Subcutaneous abdominal adipose tissue (tissue), 5 donors: Measurements from ENCODE around the gene SRGAP2C.
"Not testable (repeated sequence)": the region's sequence is repeated elsewhere in the genome, so short reads cannot be mapped to it uniquely, and the experiment has no call there.

Source experiments
- H3K27ac ChIP-seq: one replicate; pipeline ENCODE4 v1.7.0; 2013; ENCODE audit warnings: low read depth, mild to moderate bottlenecking, inconsistent platforms, low read length, moderate library complexity
- H3K27me3 ChIP-seq, 5 donors: one replicate each; pipeline ENCODE4 v1.7.0; 2013; ENCODE audit warnings: low read length in 5 of 5, inconsistent platforms in 1 of 5; ENCODE audit not compliant: control insufficient read depth in 5 of 5, insufficient read depth in 4 of 5
- H3K36me3 ChIP-seq, 5 donors: one replicate each; pipeline ENCODE4 v1.7.0; 2013; ENCODE audit warnings: low read length in 5 of 5; ENCODE audit not compliant: control insufficient read depth in 5 of 5, insufficient read depth in 5 of 5
- H3K4me1 ChIP-seq, 5 donors: one replicate each; pipeline ENCODE4 v1.7.0; 2013; ENCODE audit warnings: low read length in 5 of 5, mild to moderate bottlenecking in 3 of 5, moderate library complexity in 1 of 5; ENCODE audit not compliant: control insufficient read depth in 5 of 5, insufficient read depth in 5 of 5
- H3K4me3 ChIP-seq, 5 donors: one replicate each; pipeline ENCODE4 v1.7.0; 2013; ENCODE audit warnings: low read length in 5 of 5, low read depth in 1 of 5
- H3K9ac ChIP-seq, 5 donors: one replicate each; pipeline ENCODE4 v1.7.0; 2013; ENCODE audit warnings: low read length in 5 of 5, mild to moderate bottlenecking in 4 of 5, moderate library complexity in 3 of 5
- H3K9me3 ChIP-seq, 5 donors: one replicate each; pipeline ENCODE4 v1.7.0; 2013; ENCODE audit warnings: low read length in 5 of 5; ENCODE audit not compliant: control insufficient read depth in 5 of 5
- donor health status: healthy.
- donor health status: healthy.
- donor health status: healthy.
- donor health status: healthy.
- donor health status: healthy.

The SRGAP2C gene

DNA sequence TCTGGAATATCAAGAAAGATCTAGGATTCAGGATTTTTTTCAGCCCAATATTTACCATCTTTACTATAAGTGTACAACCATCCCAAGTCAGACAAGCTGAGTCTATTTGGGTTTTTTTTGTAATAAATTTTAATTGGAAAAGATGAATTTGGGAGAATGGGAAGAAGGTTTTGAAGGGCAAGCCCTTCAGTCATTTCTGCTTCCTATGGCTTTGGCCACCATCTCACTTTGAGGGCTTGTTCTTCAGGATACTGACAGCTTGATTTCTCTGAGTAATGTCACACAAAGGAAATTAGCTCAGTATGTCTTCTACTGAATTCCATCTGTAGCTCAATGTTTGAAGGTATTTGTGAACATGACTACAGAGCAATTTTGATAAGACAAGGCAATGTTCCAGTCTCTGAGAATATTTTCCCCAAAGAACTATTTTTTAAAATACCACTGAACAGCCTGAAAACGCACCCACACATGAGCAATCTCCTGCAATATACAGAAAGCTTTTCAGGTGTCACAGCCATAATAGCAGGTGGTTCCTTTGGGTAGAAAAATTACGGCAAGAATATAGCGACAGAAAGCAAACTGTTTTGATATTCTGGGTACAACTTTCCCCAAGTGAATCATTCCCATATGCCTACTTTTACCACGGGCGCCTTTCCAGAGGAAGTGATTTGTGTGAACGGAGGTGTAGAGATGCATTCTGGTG is 23.4 kb upstream of the SRGAP2C start:
- not testable (repeated sequence) for H3K4me1 ChIP-seq, H3K27ac ChIP-seq, H3K36me3 ChIP-seq, H3K4me3 ChIP-seq, H3K9me3 ChIP-seq, H3K27me3 ChIP-seq, H3K9ac ChIP-seq

DNA sequence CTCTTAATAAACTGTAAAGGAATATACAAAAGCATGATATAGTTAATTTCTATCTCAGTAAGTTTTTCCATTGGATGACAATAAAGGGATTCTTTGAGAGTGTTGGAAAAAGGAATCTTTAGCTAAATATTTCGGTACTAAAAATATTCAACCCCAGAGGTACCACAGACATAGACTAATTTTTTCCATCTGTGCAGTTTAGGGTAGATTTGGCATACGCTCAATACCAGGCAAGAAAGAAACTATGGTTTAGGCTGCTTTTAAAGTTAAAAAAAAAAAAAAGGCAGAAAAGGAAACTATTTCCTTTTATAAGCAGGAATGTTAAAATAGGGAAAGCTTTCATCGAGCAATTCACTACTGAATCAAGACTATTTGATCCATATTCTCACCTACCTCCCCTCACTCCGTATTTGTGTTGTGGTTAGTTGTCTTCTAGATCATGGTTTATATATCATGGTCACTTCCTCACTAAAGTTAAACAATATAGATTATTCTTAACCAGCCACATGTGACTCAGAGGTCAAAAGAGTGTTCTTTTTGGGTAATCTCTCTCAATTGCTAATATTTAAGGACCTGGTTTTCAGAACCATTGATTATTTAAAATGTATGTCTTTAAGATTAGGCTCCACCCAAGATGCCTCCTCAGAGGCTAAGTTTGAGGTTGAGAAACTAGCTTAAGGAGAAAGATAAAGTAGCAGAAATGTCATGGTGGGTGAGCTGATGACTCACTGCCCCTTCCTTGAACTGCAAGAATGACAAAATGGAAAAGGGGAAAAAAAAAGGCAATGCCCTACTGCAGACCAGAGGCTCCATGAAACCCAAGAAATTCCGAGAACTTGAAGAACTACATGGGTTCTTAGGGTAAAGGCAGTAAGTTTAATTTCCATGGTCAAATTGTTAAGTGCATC is 20.7 kb upstream of the SRGAP2C start:
- not testable (repeated sequence) for H3K9ac ChIP-seq, H3K4me3 ChIP-seq, H3K36me3 ChIP-seq, H3K27me3 ChIP-seq, H3K4me1 ChIP-seq, H3K9me3 ChIP-seq, H3K27ac ChIP-seq

DNA sequence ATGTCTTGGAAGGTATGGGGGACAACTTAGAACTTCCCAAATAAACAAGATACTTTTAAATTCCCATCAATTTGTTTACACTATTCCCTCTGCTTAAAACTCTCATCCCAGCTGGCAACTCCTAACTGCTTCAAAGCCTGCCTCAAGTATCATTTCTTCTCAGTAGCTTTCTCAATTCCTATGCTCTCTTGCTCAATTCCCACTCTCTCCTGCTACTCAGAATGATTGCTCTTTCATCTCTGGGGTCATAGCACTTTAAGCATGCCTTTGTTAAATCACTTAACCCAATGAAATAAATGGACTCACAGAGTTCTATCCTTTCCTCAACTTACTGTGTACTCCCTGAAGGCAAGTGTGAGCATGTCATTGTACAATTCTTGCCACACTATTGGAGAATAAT is 19.5 kb upstream of the SRGAP2C start:
- not testable (repeated sequence) for H3K4me1 ChIP-seq, H3K27me3 ChIP-seq, H3K9me3 ChIP-seq, H3K36me3 ChIP-seq, H3K9ac ChIP-seq, H3K27ac ChIP-seq, H3K4me3 ChIP-seq

DNA sequence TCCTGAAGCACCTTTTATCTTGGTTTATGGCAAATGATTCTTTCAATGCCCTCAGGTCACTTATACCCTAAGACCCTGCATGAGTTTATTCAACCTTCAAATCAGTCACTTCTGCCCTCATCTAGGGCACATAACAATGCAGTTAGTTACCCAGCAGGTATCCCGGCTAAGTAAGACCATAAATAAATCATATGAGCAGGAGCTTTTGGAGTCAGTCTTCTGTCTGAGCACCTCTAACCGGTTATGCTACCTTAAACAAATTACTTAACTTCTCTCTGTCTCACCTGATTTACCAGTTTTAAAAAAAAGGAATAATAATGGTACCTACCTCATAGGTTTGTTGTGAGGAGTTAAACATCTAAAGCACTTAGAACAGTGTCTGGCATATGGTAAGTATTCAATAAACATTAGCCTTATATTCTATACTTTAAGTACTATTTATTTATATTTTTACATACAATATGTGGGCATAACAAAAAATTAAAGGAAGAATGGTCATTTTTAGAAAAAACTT is 17.5 kb upstream of the SRGAP2C start:
- not testable (repeated sequence) for H3K36me3 ChIP-seq, H3K4me1 ChIP-seq, H3K4me3 ChIP-seq, H3K9ac ChIP-seq, H3K9me3 ChIP-seq, H3K27me3 ChIP-seq, H3K27ac ChIP-seq

DNA sequence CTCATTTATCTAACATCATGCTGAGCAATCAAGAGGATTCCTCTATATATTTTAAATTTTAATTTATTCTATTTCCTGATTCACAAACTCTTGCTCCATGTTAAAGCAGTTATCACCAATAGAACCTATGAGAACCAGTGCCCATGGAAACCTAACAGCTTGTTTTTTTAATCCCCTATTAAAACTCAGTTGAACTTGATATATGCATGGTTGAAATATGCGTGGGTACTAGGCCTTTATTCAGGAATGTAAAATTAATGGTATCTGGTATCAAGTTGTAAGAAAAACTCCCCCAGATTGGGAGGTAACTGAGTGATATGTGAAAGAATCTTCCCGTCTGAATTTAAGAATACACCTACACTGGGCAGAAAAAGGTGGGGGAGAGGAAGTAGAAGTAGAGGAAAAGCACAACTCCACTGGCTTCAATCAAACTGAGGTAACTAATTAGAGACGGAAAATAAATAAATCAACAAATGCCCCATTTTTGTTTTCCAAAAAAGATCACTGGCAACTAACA is 16.6 kb upstream of the SRGAP2C start:
- not testable (repeated sequence) for H3K4me1 ChIP-seq, H3K9me3 ChIP-seq, H3K27ac ChIP-seq, H3K9ac ChIP-seq, H3K27me3 ChIP-seq, H3K36me3 ChIP-seq, H3K4me3 ChIP-seq

DNA sequence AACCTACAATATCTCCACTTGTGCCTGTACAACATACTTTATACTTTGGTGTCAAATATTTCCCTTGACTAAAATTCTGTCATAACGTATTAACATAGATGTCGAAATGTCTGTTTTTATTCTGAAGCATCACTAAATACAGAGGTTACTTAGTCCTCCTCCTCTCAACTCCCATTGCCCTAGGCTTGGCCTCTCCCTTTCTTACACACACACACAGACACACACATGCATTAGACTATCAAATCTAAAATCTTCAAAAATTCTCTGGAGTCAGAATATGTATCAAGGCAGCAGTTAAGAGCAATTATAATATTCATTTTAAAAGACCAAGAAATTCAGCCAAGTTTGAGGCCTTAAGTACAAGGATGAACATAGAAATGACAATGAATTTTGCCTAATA is 8.1 kb upstream of the SRGAP2C start:
- H3K9ac ChIP-seq, H3K27me3 ChIP-seq, H3K27ac ChIP-seq, H3K36me3 ChIP-seq, H3K4me1 ChIP-seq, H3K9me3 ChIP-seq, H3K4me3 ChIP-seq: not testable (repeated sequence)

DNA sequence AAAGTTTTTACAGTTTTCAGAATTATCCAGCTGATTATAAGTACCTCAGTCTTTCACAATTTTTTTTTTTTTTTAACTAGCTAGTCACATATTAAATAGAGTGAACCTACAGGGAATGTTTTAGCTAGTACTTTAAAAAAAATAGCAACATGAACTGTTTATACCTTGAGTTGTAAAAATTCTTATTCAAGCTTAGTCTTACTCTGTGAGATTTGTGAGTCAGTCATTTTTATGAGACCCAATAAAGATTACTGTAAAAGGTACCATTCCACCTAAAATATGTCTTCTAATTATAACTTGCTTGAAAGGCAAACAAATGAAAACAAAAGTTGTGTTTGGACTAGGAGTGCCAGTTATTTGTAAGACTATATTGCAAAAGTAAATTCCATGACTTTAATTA is 6.6 kb upstream of the SRGAP2C start:
- H3K9ac ChIP-seq, H3K4me3 ChIP-seq, H3K9me3 ChIP-seq, H3K4me1 ChIP-seq, H3K27me3 ChIP-seq, H3K27ac ChIP-seq, H3K36me3 ChIP-seq: not testable (repeated sequence)

DNA sequence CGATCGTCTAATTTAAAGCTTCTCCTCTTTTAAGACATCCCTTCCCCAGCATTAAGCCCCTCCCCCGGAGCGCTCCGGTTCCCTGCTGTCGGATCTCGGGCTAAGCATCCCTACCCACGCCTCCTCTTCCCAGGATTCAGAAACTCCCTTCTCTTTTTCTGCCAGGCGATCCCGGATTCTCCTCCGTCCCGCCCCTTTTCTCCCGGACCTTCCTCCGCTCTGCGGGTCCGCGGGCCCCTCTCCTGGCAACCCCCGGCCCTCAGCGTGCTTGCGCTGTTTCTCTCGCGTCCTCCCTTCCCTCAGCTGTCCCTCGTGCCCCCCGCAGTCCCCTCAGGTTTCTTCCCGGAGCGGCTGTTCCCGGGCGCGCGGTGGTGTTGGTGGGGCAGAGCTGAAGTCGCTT is 908 bp upstream of the SRGAP2C start:
- not testable (repeated sequence) for H3K9me3 ChIP-seq, H3K9ac ChIP-seq, H3K27ac ChIP-seq, H3K27me3 ChIP-seq, H3K4me1 ChIP-seq, H3K36me3 ChIP-seq
- peak overlapping the region in 3 of 5 donors; percentile 11 to 52 (median 18) for H3K4me3 ChIP-seq

DNA sequence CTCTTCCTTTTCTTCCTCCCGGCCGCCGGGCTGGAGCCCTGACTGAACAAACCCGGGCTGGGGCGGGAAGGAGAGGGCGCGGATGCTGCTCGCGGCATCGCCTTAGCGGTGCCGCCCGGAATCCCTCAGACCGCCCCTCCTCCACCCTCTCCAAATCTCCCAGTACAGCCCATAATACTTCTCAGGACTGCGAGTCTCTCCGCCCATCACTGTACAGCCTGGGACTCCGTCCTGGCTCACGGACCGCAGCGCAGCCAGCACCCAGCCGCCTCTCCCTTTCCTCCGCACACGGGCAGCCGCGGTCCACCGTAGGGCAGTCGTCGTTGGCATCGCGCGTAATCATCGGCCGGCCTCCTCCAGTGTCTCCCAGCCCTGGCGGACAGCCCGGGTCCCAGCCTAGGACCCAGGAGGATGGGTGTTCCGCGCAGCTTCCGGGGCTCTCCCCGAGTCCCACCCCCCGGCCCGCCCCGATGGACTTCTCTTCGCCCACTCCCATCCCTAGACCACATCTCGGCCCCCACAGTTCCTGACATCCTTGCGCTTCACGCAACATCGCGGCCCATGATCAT is 449 bp downstream of the SRGAP2C start:
- not testable (repeated sequence) for H3K27ac ChIP-seq, H3K9me3 ChIP-seq, H3K27me3 ChIP-seq, H3K9ac ChIP-seq, H3K4me1 ChIP-seq, H3K36me3 ChIP-seq
- peak overlapping the region in 1 of 5 donors; percentile 46 for H3K4me3 ChIP-seq

DNA sequence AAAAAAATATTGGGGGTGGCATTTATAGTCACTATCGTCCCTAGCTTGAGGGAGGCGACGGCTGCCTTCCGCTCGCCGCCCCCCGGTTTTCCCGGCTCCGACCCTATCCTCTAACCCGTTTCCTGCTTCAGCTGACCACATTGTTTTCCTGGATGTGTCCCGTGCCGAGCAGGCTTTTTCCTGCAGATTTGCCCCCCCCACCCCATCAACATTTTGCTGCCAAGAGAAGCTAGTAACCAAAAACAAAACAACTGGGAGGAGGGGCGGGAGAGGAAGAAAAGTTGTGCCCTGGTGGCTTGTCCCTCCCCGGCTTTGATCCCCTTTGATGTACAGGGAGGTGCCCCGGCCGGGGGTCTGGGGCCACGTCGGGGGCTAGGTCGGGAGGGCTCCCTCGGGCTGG is 1.4 kb downstream of the SRGAP2C start:
- H3K27ac ChIP-seq, H3K27me3 ChIP-seq, H3K4me3 ChIP-seq, H3K9me3 ChIP-seq, H3K4me1 ChIP-seq, H3K36me3 ChIP-seq, H3K9ac ChIP-seq: not testable (repeated sequence)
